SK-N-SH (cell line): ENCODE measurements around the gene FBXO47. TPM values are rescaled to one million over a fixed set of nuclear protein-coding genes. Genes with fewer than 3 reads are reported as not detected.

ENCODE experiments used
- CTCF ChIA-PET: fragments of 300-600, 350-600 bp; formaldehyde crosslinking; extraction: SDS; loops from one replicate; lab custom pipeline; 2021; lab: Yijun Ruan, JAX
- POLR2A ChIA-PET: fragments of 350-600 bp; sonication (Branson Sonifier 250); formaldehyde crosslinking; extraction: SDS; loops from one replicate; lab custom pipeline; 2020; ENCODE audit warnings: antibody characterized with exemption, inconsistent platforms; lab: Yijun Ruan, JAX
- DNase-seq: peaks from one replicate; pipeline ENCODE4 v3.0.0; 2012
- H2AFZ ChIP-seq: fragments of 200-600 bp; sonication (generic); 2 replicates; pipeline ENCODE4 v1.8.1; 2016; ENCODE audit warnings: antibody characterized with exemption, mild to moderate bottlenecking, low read depth
- H3F3A ChIP-seq: fragments of 200-600 bp; sonication (generic); replicated peaks from 2 replicates; pipeline ENCODE3; 2016; ENCODE audit warnings: antibody characterized with exemption, mild to moderate bottlenecking; ENCODE audit not compliant: insufficient read depth
- H3K27ac ChIP-seq, 2 experiments: fragments of 200-500 bp in 1 of 2; fragments of 200-600 bp in 1 of 2; sonication (Bioruptor generic) in 1 of 2; sonication (generic), shearing (Covaris generic) in 1 of 2; 2 replicates each; pipeline versions ENCODE4 v1.5.1 to v1.6.1; 2014 to 2016; ENCODE audit warnings: low read depth in 2 of 2, inconsistent platforms in 1 of 2, low read length in 1 of 2, mild to moderate bottlenecking in 1 of 2, mixed read lengths in 1 of 2
- H3K27me3 ChIP-seq: fragments of 200-600 bp; sonication (generic), shearing (Covaris generic); 2 replicates; pipeline ENCODE4 v1.6.1; 2016; ENCODE audit warnings: mixed run types; ENCODE audit not compliant: insufficient read depth
- H3K36me3 ChIP-seq, 2 experiments: fragments of 200-500 bp in 1 of 2; fragments of 200-600 bp in 1 of 2; sonication (Bioruptor generic) in 1 of 2; sonication (generic) in 1 of 2; replicated peaks in 1 of 2; 2 replicates each; pipeline versions ENCODE3 to v1.5.1; 2014 to 2016; ENCODE audit warnings: low read length in 1 of 2, mild to moderate bottlenecking in 1 of 2; ENCODE audit not compliant: insufficient read depth in 2 of 2, control insufficient read depth in 1 of 2
- H3K4me1 ChIP-seq, 2 experiments: fragments of 200-500 bp in 1 of 2; fragments of 200-600 bp in 1 of 2; sonication (Bioruptor generic) in 1 of 2; sonication (generic), shearing (Covaris generic) in 1 of 2; 2 replicates each; pipeline versions ENCODE4 v1.5.1 to v1.6.1; 2014 to 2016; ENCODE audit warnings: low read depth in 1 of 2, low read length in 1 of 2, mixed run types in 1 of 2; ENCODE audit not compliant: insufficient read depth in 2 of 2, control insufficient read depth in 1 of 2
- H3K4me2 ChIP-seq: fragments of 200-600 bp; sonication (generic), shearing (Covaris generic); 2 replicates; pipeline ENCODE4 v1.6.1; 2017; ENCODE audit warnings: mixed run types
- H3K4me3 ChIP-seq, 2 experiments: fragments of 200-500 bp in 1 of 2; fragments of 200-600 bp in 1 of 2; sonication (Bioruptor generic) in 1 of 2; sonication (generic), shearing (Covaris generic) in 1 of 2; 2 replicates each; pipeline versions ENCODE4 v1.5.1 to v1.8.1; 2014 to 2016; ENCODE audit warnings: low read depth in 2 of 2, inconsistent platforms in 1 of 2, low read length in 1 of 2, mild to moderate bottlenecking in 1 of 2, mixed read lengths in 1 of 2, moderate library complexity in 1 of 2
- H3K79me2 ChIP-seq: fragments of 200-600 bp; sonication (generic); 2 replicates; pipeline ENCODE4 v1.8.1; 2017; ENCODE audit warnings: mild to moderate bottlenecking; ENCODE audit not compliant: insufficient read depth
- H3K9ac ChIP-seq: fragments of 200-600 bp; sonication (generic); 2 replicates; pipeline ENCODE4 v1.6.1; 2017; ENCODE audit warnings: mixed run types
- H3K9me2 ChIP-seq: fragments of 200-600 bp; sonication (generic); 2 replicates; pipeline ENCODE4 v1.6.1; 2017; ENCODE audit warnings: mixed run types
- H3K9me3 ChIP-seq: fragments of 200-600 bp; sonication (generic); 2 replicates; pipeline ENCODE4 v1.6.1; 2017; ENCODE audit warnings: mixed run types, mild to moderate bottlenecking, moderate library complexity
- H4K20me1 ChIP-seq: fragments of 200-600 bp; sonication (generic); 2 replicates; pipeline ENCODE4 v1.6.1; 2017; ENCODE audit warnings: mild to moderate bottlenecking, mixed run types; ENCODE audit not compliant: insufficient read depth
- CHD2 ChIP-seq: fragments of 150-350 bp; IDR thresholded peaks from 2 replicates; pipeline ENCODE4 v1.6.1; 2018; ENCODE audit warnings: low read length; ENCODE audit not compliant: partially characterized antibody
- EZH2phosphoT487 ChIP-seq: fragments of 200-600 bp; sonication (generic); IDR thresholded peaks from 2 replicates; pipeline ENCODE4 v1.6.1; 2017; ENCODE audit warnings: low read depth, mixed run types, mild to moderate bottlenecking, antibody characterized with exemption, moderate library complexity, borderline replicate concordance
- FOSL2 ChIP-seq: IDR thresholded peaks from 2 replicates; pipeline ENCODE4 v1.4.0; 2012; ENCODE audit warnings: low read depth, mild to moderate bottlenecking, moderate library complexity, borderline replicate concordance
- GABPA ChIP-seq: IDR thresholded peaks from 2 replicates; pipeline ENCODE4 v1.4.0; 2012; ENCODE audit warnings: low read depth, mild to moderate bottlenecking
- GATA2 ChIP-seq: sonication (generic); formaldehyde crosslinking; IDR thresholded peaks from 2 replicates; pipeline ENCODE4 v1.5.0; 2020; ENCODE audit warnings: mild to moderate bottlenecking, missing genetic modification reagents
- NRF1 ChIP-seq: IDR thresholded peaks from 2 replicates; pipeline ENCODE4 v1.6.1; 2012; ENCODE audit warnings: low read depth, mild to moderate bottlenecking, low read length
- RCOR1 ChIP-seq: fragments of 150-350 bp; IDR thresholded peaks from 2 replicates; pipeline ENCODE4 v1.6.1; 2017; ENCODE audit warnings: antibody characterized with exemption, low read length
- TEAD4 ChIP-seq: IDR thresholded peaks from 2 replicates; pipeline ENCODE4 v1.4.0; 2012; ENCODE audit warnings: mild to moderate bottlenecking, borderline replicate concordance; ENCODE audit not compliant: insufficient read depth
- WGBS: methylation state at CpG from one replicate; pipeline ENCODE4 v1.1.6; 2017; ENCODE audit warnings: low lambda C conversion rate; 5-methylcytosine and 5-hydroxymethylcytosine counted together
- polyA plus RNA-seq, 3 experiments: library from polyadenylated mRNA; depleted of rRNA; stranded (reverse); fragments of >200 nt; gene quantifications; 2 replicates each; pipeline ENCODE4 v1.2.3, GENCODE V29; 2012
- TF ChIP-seq, protein P1 (sequence below): IDR thresholded peaks from 2 replicates; pipeline ENCODE4 v1.6.1; 2012; ENCODE audit warnings: mild to moderate bottlenecking, low read depth, low read length, moderate library complexity
- TF ChIP-seq, protein P2 (sequence below): IDR thresholded peaks from 2 replicates; pipeline ENCODE4 v1.4.0; 2012; ENCODE audit warnings: low read depth, borderline replicate concordance
- TF ChIP-seq, protein P3 (sequence below): fragments of 150-350 bp; IDR thresholded peaks from 2 replicates; pipeline ENCODE4 v1.6.1; 2017; ENCODE audit warnings: antibody characterized with exemption, low read length, low read depth, borderline replicate concordance

The FBXO47 gene
- polyA plus RNA-seq, 1 of the 3 experiments (the other 2 are of a cell fraction) = not detected

DNA sequence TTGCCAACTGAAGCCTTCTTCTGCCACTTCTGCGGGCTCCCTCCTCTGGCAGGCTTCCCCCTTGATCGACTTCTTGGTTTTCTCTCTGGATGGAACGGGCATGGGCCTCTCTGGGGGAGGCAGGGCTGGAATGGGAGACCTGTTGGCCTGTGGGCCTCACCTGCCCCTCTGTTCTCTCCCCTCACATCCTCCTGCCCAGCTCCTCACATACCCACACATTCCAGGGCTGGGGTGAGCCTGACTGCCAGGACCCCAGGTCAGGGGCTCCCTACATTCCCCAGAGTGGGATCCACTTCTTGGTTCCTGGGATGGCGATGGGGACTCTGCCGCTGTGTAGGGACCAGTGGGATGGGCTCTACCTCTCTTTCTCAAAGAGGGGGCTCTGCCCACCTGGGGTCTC is 48.3 kb downstream of the FBXO47 start (continued):
- no peak for TF ChIP-seq NRF1
- no peak for TF ChIP-seq CHD2
- no peak for TF ChIP-seq EZH2phosphoT487
- no peak for TF ChIP-seq GABPA
- no peak for TF ChIP-seq TEAD4

DNA sequence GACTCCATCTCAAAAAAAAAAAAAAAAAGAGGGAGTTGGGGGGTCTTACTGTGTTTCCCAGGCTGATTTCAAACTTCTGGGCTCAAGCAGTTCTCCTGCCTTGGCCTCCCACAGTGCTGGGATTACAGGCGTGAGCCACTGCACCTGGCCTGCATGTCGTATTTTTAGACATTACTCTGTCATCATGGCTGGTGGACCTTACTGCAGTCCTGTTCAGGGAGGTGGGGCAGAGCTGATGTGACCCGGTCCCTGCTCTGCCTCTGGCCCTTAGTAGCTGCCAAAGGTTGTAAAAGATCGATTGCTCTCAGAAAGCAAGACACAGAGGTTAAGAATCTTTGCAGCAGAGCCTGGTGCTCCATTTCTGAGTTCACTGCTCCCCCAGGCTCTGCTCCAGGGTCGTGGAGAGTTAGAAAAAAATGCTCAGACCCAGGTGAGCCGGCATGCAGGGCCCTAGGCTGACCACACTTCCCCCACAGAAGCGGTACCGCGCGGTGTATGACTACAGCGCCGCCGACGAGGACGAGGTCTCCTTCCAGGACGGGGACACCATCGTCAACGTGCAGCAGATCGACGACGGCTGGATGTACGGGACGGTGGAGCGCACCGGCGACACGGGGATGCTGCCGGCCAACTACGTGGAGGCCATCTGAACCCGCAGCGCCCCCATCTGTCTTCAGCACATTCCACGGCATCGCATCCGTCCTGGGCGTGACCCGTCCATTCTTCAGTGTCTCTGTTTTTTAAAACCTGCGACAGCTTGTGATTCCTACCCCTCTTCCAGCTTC is 48.9 kb downstream of the FBXO47 start:
- Histone ChIP-seq H4K20me1 (peaks cover 16% of the 10 kb centered on the region; the same call in 1 of the 2 replicates), H3K9ac (no peak overlapping the region), H3K27me3 (no peaks in the 10 kb centered on the region), H3K4me3 (no peak overlapping the region)
- 94% methylated on average over 23 of the region's 37 CpGs for WGBS
- TF ChIP-seq, protein P1, sequence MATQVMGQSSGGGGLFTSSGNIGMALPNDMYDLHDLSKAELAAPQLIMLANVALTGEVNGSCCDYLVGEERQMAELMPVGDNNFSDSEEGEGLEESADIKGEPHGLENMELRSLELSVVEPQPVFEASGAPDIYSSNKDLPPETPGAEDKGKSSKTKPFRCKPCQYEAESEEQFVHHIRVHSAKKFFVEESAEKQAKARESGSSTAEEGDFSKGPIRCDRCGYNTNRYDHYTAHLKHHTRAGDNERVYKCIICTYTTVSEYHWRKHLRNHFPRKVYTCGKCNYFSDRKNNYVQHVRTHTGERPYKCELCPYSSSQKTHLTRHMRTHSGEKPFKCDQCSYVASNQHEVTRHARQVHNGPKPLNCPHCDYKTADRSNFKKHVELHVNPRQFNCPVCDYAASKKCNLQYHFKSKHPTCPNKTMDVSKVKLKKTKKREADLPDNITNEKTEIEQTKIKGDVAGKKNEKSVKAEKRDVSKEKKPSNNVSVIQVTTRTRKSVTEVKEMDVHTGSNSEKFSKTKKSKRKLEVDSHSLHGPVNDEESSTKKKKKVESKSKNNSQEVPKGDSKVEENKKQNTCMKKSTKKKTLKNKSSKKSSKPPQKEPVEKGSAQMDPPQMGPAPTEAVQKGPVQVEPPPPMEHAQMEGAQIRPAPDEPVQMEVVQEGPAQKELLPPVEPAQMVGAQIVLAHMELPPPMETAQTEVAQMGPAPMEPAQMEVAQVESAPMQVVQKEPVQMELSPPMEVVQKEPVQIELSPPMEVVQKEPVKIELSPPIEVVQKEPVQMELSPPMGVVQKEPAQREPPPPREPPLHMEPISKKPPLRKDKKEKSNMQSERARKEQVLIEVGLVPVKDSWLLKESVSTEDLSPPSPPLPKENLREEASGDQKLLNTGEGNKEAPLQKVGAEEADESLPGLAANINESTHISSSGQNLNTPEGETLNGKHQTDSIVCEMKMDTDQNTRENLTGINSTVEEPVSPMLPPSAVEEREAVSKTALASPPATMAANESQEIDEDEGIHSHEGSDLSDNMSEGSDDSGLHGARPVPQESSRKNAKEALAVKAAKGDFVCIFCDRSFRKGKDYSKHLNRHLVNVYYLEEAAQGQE = no peak
- TF ChIP-seq GATA2 (CRISPR knock-in tag) (no peak), EZH2phosphoT487 (no peak), FOSL2 (no peak), NRF1 (no peak), RCOR1 (no peak)
- TF ChIP-seq, protein P2, sequence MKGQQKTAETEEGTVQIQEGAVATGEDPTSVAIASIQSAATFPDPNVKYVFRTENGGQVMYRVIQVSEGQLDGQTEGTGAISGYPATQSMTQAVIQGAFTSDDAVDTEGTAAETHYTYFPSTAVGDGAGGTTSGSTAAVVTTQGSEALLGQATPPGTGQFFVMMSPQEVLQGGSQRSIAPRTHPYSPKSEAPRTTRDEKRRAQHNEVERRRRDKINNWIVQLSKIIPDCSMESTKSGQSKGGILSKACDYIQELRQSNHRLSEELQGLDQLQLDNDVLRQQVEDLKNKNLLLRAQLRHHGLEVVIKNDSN = no peak
- TF ChIP-seq, protein P3, sequence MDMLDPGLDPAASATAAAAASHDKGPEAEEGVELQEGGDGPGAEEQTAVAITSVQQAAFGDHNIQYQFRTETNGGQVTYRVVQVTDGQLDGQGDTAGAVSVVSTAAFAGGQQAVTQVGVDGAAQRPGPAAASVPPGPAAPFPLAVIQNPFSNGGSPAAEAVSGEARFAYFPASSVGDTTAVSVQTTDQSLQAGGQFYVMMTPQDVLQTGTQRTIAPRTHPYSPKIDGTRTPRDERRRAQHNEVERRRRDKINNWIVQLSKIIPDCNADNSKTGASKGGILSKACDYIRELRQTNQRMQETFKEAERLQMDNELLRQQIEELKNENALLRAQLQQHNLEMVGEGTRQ = no peak
- TF ChIP-seq, all 33 proteins: peak for 0
- H3K27ac ChIP-seq = no peak overlapping the region
- DNase-seq = no peak
- H3K9me2 ChIP-seq = no peaks in the 10 kb centered on the region
- H3K36me3 ChIP-seq = peaks cover 25 to 40% of the 10 kb centered on the region in 2 experiments
- peaks cover 9 to 42% of the 10 kb centered on the region in 2 experiments; a peak in 2 of 4 replicates for H3K4me1 ChIP-seq
- no peak overlapping the region for H2AFZ ChIP-seq
- ChIA-PET POLR2A (no interaction called here), CTCF (interaction anchor here (1.8 kb wide), 1 partner anchor 10 kb away, joined by 5 read pairs; no protein-coding TSS in a partner anchor)
- H3K4me2 ChIP-seq = no peak overlapping the region
- peaks cover 17% of the 10 kb centered on the region; the same call in 1 of the 2 replicates for H3K79me2 ChIP-seq
- H3F3A ChIP-seq = peaks cover 35% of the 10 kb centered on the region
- no peaks in the 10 kb centered on the region for H3K9me3 ChIP-seq
